Activated CD8-positive, alpha-beta memory T cell treated with anti-CD3 and anti-CD28 coated beads for 4 hours (primary cell): ENCODE results near the gene CHAC1.
"Not testable (repeated sequence)": the region's sequence is repeated elsewhere in the genome, so short reads cannot be mapped to it uniquely, and the experiment has no call there.

Experiments
- DNase-seq, 2 donors: peaks; one replicate each; pipeline ENCODE4 v3.0.0-alpha.2; 2020; ENCODE audit warnings: low read depth in 2 of 2

CHAC1 gene

GRCh38 chr15:40937762-40938535 is 15.3 kb upstream of the CHAC1 start:
- DNase-seq, result no peak

- DNase-seq, result no peak
These were observed 14.8 kb upstream of the CHAC1 start for GRCh38 chr15:40938536-40938870.

- no peak for DNase-seq
These were observed 12.9 kb upstream of the CHAC1 start for GRCh38 chr15:40940296-40940801.

- no peak for DNase-seq
These were observed 12.2 kb upstream of the CHAC1 start for GRCh38 chr15:40941068-40941527.

- DNase-seq, result peak in 1 of 2 donors; percentile 34
These were observed 11.5 kb upstream of the CHAC1 start for GRCh38 chr15:40941528-40942336.

GRCh38 chr15:40942337-40942854 is 10.9 kb upstream of the CHAC1 start:
- DNase-seq, result no peak

- no peak for DNase-seq
These were observed 10.4 kb upstream of the CHAC1 start for GRCh38 chr15:40942878-40943277.

GRCh38 chr15:40943764-40944365 is 9.4 kb upstream of the CHAC1 start:
- no peak for DNase-seq

GRCh38 chr15:40944510-40945296 is 8.6 kb upstream of the CHAC1 start:
- no peak for DNase-seq

GRCh38 chr15:40948706-40949473 is 4.4 kb upstream of the CHAC1 start:
- no peak for DNase-seq

- DNase-seq, result no peak
These were observed 3.5 kb upstream of the CHAC1 start for GRCh38 chr15:40949756-40950207.

- no peak for DNase-seq
These were observed 1.5 kb upstream of the CHAC1 start for GRCh38 chr15:40951764-40952163.

GRCh38 chr15:40952301-40952900 is 870 bp upstream of the CHAC1 start:
- DNase-seq, result no peak

- DNase-seq, result no peak
These were observed 423 bp downstream of the CHAC1 start for GRCh38 chr15:40953713-40954074.

- DNase-seq, result not testable (repeated sequence)
These were observed 1.0 kb downstream of the CHAC1 start for GRCh38 chr15:40954158-40954848.

GRCh38 chr15:40955141-40955903 is 2.1 kb downstream of the CHAC1 start:
- DNase-seq, result no peak

- DNase-seq, result no peak
These were observed 2.8 kb downstream of the CHAC1 start for GRCh38 chr15:40955930-40956540.

GRCh38 chr15:40956541-40956982 is 3.3 kb downstream of the CHAC1 start:
- no peak for DNase-seq
